Muscle layer of duodenum (tissue), 2 donors: Measurements from ENCODE around the gene F8.

ENCODE experiments used
- H3K27ac ChIP-seq: one replicate; pipeline ENCODE4 v1.7.0; 2013; ENCODE audit warnings: mild to moderate bottlenecking, low read length
- H3K27me3 ChIP-seq: one replicate; pipeline ENCODE4 v1.7.0; 2013; ENCODE audit warnings: low read depth, mild to moderate bottlenecking, control low read depth, low read length
- H3K36me3 ChIP-seq, 2 donors: one replicate each; pipeline ENCODE4 v1.7.0; 2013; ENCODE audit warnings: low read length in 2 of 2, control low read depth in 1 of 2, mild to moderate bottlenecking in 1 of 2; ENCODE audit not compliant: insufficient read depth in 2 of 2, control insufficient read depth in 1 of 2
- H3K4me1 ChIP-seq, 2 donors: one replicate each; pipeline ENCODE4 v1.7.0; 2013; ENCODE audit warnings: low read length in 2 of 2, mild to moderate bottlenecking in 2 of 2, control low read depth in 1 of 2, moderate library complexity in 1 of 2; ENCODE audit not compliant: insufficient read depth in 2 of 2, control insufficient read depth in 1 of 2
- H3K4me3 ChIP-seq, 2 donors: one replicate each; pipeline ENCODE4 v1.7.0; 2013; ENCODE audit warnings: low read length in 2 of 2, low read depth in 1 of 2, mild to moderate bottlenecking in 1 of 2
- H3K9me3 ChIP-seq, 2 donors: one replicate each; pipeline ENCODE4 v1.7.0; 2013; ENCODE audit warnings: low read length in 2 of 2, control low read depth in 1 of 2, mild to moderate bottlenecking in 1 of 2; ENCODE audit not compliant: control insufficient read depth in 1 of 2
- donor health status: healthy.

Gene F8

DNA sequence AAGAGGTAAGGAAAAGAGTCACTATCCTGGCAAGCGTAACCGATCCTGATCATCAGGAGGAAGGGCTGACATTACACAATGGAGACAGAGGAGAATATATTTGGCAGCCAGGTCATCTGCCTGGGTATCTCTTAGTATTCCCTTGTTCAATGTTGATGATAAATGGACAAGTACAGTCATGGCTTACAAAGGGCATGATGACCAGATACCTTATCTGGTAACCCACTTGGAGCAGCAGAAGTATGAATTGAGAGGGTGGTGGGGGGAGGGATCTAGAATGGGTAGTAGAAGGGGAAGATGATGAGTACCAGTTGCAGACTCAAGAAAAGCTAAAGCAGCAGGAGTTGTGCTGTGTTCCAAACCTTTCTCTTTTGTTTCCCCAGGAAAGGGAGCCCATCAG is 17.3 kb downstream of the F8 start:
- no peaks in the 10 kb centered on the region for H3K27me3 ChIP-seq
- H3K4me1 ChIP-seq, result no peaks in the 10 kb centered on the region
- no peak overlapping the region for H3K27ac ChIP-seq
- no peaks in the 10 kb centered on the region for H3K36me3 ChIP-seq
- no peak overlapping the region for H3K4me3 ChIP-seq
- no peaks in the 10 kb centered on the region for H3K9me3 ChIP-seq

DNA sequence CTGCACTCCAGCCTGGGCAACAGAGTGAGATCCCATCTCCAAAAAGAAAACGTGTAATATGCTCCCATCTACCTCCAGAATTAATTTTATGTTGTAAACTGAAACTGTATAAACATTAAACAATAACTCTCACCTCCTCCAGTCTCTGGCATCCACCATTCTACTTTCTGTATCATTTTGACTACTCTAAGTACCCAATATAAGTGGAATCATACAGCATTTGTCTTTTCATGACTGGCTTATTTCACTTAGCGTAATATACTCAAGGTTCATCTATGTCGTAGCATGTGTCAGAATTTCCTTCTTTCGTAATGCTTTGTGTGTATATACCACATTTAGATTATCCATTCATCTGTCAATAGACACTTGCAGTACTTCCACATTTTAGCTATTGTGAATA is 20.6 kb downstream of the F8 start:
- Histone ChIP-seq H3K27ac (no peak overlapping the region), H3K4me3 (no peak overlapping the region), H3K36me3 (no peaks in the 10 kb centered on the region), H3K4me1 (no peaks in the 10 kb centered on the region), H3K27me3 (no peaks in the 10 kb centered on the region), H3K9me3 (no peaks in the 10 kb centered on the region)

DNA sequence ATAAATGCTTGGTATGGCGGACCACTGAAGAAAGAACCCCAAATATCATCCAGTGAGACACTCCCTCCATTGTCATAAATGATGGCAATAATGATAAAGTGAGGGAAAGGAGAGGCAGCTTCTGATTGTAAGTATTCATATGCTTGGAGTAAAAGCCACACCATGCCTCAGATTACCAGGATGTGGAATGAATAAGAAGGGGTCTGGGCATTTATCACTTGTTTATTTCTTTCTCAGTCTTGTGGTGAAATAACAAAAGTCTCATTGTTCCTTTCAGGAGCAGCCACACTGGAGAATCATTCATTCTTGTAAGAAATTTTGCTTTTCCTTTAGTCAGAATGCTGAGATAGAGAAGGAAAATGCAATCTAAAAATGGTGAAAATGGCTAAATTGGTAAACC is 21.7 kb downstream of the F8 start:
- Histone ChIP-seq H3K4me3 (no peak overlapping the region), H3K27ac (no peak overlapping the region), H3K9me3 (no peaks in the 10 kb centered on the region), H3K36me3 (no peaks in the 10 kb centered on the region), H3K27me3 (no peaks in the 10 kb centered on the region), H3K4me1 (no peaks in the 10 kb centered on the region)

DNA sequence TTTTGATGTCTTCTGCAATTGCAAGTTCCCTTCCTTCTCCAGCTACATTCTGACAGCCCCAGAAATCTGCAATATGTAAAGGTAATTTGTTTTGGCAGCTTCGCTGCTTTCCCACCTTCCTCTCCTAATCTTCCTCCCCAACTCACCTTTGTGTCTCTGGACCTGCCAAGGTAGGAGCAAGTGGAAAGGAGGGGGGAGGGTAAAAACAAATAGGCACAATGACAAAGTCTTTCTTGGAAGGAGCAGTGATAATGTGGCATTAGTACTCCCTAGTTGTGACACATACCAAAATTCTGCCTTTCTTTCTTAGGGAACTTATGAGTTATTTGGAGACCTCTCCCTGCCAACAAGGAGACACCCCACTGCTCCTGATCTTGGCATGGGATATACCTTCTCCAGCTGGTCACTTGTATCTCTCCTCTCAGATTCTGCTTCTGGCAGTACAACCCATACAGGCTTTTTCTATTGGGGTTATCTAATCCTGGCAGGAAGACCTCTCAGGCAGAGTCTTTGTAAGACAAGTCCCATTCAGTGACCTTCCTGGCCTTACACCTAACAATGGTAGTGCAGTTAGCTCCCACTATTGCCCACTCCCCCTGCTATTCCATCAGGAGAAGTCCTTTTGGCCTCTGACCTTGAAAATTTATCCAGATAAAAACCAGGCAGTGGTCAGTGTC is 24.2 kb downstream of the F8 start:
- no peaks in the 10 kb centered on the region for H3K36me3 ChIP-seq
- H3K27me3 ChIP-seq, result no peaks in the 10 kb centered on the region
- H3K4me3 ChIP-seq, result no peak overlapping the region
- H3K9me3 ChIP-seq, result no peaks in the 10 kb centered on the region
- no peak overlapping the region for H3K27ac ChIP-seq
- no peaks in the 10 kb centered on the region for H3K4me1 ChIP-seq

DNA sequence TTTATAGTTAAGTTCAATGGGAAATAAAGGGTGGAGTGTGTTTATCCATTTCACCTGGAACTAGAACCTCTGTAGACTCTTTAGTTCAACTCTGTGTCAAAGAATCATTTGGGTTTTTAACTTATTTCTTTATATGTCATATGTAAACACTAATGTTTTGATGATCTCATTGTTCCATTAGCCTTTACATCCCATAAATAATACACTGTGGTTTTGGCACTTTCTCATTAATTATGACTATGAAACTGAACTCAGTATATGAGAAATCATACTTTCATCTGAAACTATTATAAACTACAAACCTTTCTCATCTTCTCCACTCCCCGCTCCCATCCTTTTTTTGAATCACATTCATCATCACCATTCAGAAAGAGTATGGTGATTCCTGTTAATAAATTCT is 31.0 kb downstream of the F8 start:
- Histone ChIP-seq H3K27ac (no peak overlapping the region), H3K27me3 (no peaks in the 10 kb centered on the region), H3K36me3 (no peaks in the 10 kb centered on the region), H3K4me1 (no peaks in the 10 kb centered on the region), H3K9me3 (no peaks in the 10 kb centered on the region), H3K4me3 (no peak overlapping the region)

DNA sequence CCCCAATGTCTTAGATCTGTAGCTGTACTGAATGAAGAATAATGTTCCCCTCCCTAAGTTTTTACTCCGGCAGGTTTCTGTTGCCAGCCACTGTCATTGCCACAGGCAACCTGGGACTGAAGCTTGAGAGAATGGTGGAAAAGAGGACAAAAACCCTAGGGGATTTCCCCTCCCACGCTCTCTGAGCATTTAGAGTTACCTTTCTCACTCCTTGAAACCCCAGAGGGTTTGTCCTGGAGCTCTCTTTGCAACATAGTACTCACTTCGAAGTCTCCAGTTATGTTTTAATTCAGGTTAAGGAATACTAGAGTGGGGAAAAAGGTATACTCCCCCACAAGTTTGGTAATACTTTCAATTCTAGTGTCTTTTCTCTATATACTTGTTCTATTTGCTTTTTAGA is 31.5 kb downstream of the F8 start:
- H3K4me1 ChIP-seq, result no peaks in the 10 kb centered on the region
- no peak overlapping the region for H3K27ac ChIP-seq
- H3K9me3 ChIP-seq, result no peaks in the 10 kb centered on the region
- no peaks in the 10 kb centered on the region for H3K36me3 ChIP-seq
- H3K27me3 ChIP-seq, result no peaks in the 10 kb centered on the region
- H3K4me3 ChIP-seq, result no peak overlapping the region

DNA sequence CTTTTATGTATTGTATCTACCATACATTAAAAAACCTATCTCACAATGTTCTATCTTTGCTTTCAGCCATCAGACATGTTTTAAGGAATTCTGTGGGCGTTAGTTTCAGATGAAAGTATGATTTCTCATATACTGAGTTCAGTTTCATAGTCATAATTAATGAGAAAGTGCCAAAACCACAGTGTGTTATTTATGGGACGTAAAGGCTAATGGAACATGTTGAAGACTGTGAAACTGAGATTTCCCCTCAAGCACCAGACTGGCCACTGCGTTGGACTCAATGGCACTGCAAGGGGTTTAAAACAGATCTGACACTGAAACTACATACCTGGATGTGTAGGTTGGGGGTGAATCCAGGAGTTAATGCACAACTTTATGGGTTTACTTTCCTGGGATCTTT is 32.0 kb downstream of the F8 start:
- H3K36me3 ChIP-seq, result no peaks in the 10 kb centered on the region
- no peak overlapping the region for H3K27ac ChIP-seq
- no peaks in the 10 kb centered on the region for H3K27me3 ChIP-seq

DNA sequence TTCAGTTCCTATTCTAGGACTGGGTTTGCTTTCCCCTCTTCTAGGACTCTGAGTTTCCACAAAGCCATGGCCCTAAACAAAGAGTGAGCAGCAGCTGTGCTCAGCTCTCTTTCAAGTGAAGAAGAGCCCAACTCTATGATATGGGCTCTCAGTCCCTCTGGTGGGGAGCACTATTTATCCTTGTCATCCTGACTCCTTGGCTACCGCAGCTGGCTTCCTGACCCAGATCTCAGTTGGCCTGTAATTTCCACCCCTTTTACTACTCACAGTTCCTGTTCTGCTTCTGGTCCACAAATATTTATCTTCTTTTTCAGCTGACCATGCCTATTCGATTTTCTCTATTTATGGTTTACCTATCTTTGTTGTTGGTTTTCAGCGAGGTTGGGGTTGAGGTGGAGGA is 33.8 kb downstream of the F8 start:
- no peak overlapping the region for H3K27ac ChIP-seq
- no peaks in the 10 kb centered on the region for H3K36me3 ChIP-seq
- H3K4me3 ChIP-seq, result no peak overlapping the region
- no peaks in the 10 kb centered on the region for H3K27me3 ChIP-seq
- H3K4me1 ChIP-seq, result no peaks in the 10 kb centered on the region
- no peaks in the 10 kb centered on the region for H3K9me3 ChIP-seq

More for the DNA sequence above, 32.0 kb downstream of the F8 start:
- H3K4me3 ChIP-seq, result no peak overlapping the region
- no peaks in the 10 kb centered on the region for H3K4me1 ChIP-seq
- no peaks in the 10 kb centered on the region for H3K9me3 ChIP-seq

DNA sequence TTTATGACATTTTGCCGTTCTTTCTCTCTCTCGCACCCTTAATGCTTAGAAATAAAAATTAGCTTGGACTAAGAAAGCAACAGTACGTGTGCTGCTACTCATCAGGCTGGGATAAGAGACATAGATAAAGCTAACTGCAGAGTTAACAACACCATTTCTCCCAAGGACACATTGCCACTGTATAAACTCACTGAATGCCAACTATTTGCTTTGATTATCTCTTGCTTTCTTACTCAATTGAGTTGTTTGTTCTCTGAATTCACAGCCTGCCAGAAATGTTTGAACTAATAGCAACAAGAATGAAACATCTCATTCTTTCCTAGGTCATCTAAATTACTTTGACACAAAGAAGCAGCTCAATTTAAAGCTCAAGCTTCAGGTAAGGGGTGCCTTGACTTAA is 34.6 kb downstream of the F8 start:
- Histone ChIP-seq H3K4me3 (no peak overlapping the region), H3K27ac (no peak overlapping the region), H3K4me1 (no peaks in the 10 kb centered on the region), H3K27me3 (no peaks in the 10 kb centered on the region), H3K36me3 (no peaks in the 10 kb centered on the region), H3K9me3 (no peaks in the 10 kb centered on the region)

DNA sequence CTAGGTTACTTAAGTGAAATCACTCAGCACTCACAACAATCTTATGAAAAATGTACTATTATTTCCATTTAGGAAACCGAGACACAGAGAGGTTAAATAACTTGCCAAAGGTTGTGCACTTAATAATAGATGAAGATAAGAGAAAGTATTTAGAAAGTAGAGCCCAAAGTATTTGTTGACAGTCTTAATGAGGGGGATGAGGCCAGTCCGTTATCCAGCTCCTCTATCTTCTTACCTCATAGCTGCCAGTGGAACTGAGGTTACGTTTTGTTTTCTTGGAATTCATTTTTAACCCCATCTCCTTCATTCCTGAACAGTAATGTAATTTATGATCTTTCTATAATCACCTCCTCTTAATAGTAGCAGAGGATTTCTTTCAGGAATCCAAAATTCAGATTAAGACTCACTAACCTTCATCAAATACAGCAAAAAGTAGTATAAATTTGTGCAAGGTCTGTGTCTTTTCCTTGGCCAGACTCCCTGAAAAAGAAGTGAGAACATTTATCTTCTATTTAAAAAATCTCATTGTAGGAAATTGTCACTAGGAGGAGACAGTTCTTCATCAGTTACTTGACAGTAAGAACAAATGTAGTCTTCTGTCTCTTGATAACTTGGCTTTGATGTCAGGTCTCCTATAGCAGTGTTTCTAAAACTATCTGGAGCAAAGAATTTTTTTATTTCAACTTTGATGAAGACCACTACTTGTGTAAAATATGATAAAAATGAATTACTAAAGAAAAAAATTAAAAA is 35.5 kb downstream of the F8 start:
- Histone ChIP-seq H3K4me3 (no peak overlapping the region), H3K4me1 (no peaks in the 10 kb centered on the region), H3K27me3 (no peaks in the 10 kb centered on the region), H3K9me3 (no peaks in the 10 kb centered on the region), H3K36me3 (no peaks in the 10 kb centered on the region), H3K27ac (no peak overlapping the region)

DNA sequence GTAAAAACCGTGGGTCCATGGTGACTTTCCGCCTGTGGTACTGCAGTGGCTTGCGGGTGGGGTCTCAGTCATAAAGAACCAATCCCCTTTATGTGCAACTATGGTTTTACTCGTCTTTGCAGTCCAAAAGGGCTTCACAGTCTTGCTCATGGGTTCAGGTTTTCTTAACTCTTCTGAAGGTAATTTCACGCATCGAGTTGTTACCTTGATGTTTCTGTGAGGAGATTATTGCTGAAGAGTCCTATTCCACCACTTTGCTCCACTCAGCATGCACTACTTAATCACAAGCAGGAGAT is 41.5 kb downstream of the F8 start:
- Histone ChIP-seq H3K27ac (no peak overlapping the region), H3K4me1 (no peaks in the 10 kb centered on the region), H3K9me3 (no peaks in the 10 kb centered on the region)

More for the DNA sequence above, 41.5 kb downstream of the F8 start:
- Histone ChIP-seq H3K27me3 (no peaks in the 10 kb centered on the region), H3K4me3 (peak overlapping the region; percentile 53 to 57), H3K36me3 (no peaks in the 10 kb centered on the region)
